Esophagus mucosa (tissue), 1 donor: ENCODE data around the gene CTNNB1. TPM values are rescaled to one million over a fixed set of nuclear protein-coding genes. Genes with fewer than 3 reads are reported as not detected.

Experiments used
- ATAC-seq: fragments of 200-7000 bp; cut with Tn5 transposase; one replicate; pipeline ENCODE4 v1.9.1; 2020
- total RNA-seq: library from RNA; stranded (reverse); gene quantifications from one replicate; pipeline ENCODE4 v1.2.4, GENCODE V29; 2023
- donor health status: DM: yes; HTN: yes; CAD: no.

CTNNB1 gene
- total RNA-seq, 1 donor from 2014 or later = 202 TPM

DNA sequence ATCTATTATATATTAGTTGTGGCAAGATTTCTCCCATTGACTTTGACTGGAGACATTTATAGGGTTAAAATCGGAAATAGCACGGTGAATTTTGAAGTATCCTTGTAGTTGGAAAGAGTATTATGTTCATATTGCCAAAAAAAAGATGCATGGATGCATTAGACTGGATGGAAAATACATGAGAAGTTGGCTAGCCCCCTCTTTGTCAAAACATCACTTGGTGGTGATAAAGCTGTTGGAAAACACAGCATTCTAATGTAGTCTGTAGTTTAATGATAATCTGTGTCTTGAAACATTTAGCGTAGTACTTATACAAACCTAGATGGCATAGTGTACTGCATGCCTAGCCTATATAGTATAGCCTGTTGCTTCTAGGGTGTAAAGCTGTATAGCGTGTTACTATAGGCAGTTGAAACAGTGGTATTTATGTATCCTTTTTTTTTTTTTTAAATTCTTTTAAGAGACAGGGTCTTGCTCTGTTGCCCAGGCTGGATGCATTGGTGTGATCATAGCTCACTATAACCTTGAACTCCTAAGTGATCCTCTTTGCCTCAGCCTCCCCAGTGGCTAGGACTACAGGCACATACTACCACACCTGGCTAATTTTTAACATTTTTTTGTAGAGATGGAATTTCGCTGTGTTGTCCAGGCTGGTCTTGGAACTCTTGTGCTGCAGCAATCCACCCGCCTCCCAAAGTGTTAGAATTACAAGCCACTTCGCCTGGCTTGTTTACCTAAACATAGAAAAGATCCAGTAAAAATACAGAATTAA is 21.8 kb downstream of the CTNNB1 start:
- ATAC-seq = no peak

DNA sequence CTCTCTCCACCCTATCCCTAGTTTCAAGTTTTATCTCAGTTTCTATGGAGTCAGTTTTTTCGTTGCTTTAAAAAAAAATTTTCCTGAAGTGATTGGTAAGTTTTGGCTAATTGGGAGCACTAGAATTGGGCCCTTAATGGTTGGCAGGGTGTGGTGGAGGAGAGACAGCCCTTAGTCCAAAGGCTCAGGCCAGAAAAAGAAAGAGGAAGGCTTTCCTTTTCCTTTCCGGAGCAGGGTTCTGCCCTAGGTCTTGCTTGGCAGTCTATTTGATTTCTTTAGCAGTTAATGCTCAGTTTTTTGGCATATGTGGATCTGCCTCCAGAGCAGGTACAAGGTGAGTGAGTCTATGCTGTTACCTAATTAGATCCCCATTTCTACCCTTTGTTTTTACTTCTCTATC is 22.7 kb downstream of the CTNNB1 start:
- ATAC-seq = no peak

DNA sequence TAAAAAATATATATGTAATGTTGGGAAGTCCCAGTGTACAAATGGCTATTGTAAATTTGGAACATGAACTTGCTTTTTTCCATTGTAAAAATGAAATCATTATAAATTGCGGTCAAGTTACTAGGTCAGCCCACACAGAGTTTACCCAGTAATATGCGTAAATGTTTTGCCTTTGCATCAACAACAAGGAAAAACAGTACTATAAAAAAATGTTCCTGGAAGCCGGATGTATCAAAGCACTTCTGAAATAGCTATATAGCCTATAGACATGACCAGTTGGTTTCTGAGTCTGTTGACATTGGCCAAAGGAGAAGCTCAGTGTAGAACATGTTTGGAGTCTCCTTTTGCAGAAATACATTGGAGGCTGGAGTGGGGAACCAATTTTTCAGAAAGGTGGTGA is 23.2 kb downstream of the CTNNB1 start:
- ATAC-seq = no peak

DNA sequence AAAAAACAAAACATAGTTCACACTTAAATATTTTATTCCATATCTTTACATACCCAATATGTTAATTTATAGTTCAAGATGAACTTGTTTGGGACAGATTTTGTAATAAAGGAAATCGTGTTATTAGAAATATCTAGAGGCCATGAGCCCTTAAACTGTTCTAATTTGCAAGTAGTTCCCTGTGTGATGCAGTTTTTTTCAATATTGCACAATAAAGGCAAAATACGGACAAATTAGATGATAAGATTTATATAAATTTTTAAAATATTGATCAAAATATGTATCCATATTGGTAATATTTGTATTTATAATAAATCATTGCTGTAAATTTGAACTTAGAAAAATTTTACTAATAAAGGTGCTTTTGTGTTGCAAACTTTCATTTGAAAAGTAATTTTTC is 23.8 kb downstream of the CTNNB1 start:
- ATAC-seq = no peak

DNA sequence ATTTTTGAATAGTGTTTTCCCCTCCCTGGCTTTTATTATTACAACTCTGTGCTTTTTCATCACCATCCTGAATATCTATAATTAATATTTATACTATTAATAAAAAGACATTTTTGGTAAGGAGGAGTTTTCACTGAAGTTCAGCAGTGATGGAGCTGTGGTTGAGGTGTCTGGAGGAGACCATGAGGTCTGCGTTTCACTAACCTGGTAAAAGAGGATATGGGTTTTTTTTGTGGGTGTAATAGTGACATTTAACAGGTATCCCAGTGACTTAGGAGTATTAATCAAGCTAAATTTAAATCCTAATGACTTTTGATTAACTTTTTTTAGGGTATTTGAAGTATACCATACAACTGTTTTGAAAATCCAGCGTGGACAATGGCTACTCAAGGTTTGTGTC is 24.4 kb downstream of the CTNNB1 start:
- ATAC-seq = no peak

DNA sequence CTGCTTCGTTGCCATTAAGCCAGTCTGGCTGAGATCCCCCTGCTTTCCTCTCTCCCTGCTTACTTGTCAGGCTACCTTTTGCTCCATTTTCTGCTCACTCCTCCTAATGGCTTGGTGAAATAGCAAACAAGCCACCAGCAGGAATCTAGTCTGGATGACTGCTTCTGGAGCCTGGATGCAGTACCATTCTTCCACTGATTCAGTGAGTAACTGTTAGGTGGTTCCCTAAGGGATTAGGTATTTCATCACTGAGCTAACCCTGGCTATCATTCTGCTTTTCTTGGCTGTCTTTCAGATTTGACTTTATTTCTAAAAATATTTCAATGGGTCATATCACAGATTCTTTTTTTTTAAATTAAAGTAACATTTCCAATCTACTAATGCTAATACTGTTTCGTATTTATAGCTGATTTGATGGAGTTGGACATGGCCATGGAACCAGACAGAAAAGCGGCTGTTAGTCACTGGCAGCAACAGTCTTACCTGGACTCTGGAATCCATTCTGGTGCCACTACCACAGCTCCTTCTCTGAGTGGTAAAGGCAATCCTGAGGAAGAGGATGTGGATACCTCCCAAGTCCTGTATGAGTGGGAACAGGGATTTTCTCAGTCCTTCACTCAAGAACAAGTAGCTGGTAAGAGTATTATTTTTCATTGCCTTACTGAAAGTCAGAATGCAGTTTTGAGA is 25.0 kb downstream of the CTNNB1 start:
- ATAC-seq = peak; percentile 77

DNA sequence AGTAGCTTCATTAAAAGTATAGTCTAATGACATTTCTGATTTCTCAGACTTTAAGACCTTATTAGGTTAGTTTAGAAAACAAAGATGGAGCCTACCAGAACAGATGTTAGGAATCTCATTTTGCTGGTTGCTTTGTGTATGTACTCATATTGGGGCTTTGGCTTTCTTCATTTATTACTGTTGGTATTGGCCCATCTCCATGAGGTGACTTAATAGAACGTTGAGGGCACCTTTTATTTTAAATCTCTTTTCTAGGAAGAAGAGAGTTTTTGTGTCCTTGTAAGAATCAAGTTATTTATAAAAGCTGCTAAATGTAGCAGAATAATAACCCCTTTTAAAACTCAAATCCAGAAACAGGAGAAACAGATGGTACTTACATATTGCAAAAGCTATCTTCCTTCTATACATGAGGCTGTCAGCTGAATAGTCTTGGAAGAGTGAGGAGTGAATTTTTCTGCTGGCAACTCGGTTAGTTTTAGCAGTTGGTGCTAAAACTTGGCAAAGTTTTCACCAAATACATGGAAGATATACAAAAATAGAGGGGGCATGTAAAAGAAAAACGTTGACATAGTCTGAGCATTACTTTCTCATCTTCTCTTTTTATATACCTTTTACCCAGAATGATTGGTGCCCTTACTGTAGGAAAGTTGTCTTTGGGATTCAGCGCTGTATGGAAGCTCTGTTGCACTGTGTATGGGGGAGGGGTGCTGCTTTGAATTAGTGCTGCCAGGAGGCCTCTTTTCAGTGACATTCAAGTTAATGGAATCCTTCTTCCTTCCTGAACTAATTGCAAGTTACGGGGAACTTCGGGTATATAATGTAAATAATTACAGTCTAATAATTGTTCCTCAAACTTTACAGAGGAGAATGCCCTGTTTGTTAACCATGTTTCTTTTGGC is 35.8 kb downstream of the CTNNB1 start:
- no peak for ATAC-seq

DNA sequence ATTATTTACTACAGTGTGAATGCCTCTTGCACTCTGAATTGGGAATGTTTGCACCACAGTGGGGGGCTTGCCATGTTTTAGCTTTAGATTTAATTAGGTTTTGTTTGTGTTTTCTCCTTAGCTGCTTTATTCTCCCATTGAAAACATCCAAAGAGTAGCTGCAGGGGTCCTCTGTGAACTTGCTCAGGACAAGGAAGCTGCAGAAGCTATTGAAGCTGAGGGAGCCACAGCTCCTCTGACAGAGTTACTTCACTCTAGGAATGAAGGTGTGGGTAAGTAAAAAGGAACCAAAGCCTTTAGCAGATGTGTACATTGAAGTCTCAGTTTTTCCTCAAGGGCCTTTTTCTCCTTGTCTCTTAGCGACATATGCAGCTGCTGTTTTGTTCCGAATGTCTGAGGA is 36.9 kb downstream of the CTNNB1 start:
- ATAC-seq = no peak

DNA sequence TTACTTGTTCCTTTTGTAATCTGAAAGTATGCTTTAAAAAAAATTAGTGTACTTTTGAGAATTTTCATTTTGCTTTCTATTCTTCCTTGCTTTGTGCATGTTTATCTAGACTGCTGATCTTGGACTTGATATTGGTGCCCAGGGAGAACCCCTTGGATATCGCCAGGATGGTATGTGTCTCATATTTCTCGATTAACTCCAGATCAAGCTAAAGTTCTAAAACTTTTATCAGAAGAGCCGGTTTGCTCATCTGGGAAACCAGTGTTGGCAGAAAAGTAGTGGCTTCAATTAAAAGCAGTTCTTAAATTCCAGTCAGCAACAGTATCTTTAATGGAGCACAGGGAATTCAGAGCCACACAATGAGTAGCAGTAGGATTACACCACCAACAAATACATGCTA is 38.6 kb downstream of the CTNNB1 start:
- no peak for ATAC-seq

DNA sequence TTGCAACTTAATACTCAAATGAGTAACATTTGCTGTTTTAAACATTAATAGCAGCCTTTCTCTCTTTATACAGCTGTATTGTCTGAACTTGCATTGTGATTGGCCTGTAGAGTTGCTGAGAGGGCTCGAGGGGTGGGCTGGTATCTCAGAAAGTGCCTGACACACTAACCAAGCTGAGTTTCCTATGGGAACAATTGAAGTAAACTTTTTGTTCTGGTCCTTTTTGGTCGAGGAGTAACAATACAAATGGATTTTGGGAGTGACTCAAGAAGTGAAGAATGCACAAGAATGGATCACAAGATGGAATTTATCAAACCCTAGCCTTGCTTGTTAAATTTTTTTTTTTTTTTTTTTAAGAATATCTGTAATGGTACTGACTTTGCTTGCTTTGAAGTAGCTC is 40.3 kb downstream of the CTNNB1 start:
- no peak for ATAC-seq

DNA sequence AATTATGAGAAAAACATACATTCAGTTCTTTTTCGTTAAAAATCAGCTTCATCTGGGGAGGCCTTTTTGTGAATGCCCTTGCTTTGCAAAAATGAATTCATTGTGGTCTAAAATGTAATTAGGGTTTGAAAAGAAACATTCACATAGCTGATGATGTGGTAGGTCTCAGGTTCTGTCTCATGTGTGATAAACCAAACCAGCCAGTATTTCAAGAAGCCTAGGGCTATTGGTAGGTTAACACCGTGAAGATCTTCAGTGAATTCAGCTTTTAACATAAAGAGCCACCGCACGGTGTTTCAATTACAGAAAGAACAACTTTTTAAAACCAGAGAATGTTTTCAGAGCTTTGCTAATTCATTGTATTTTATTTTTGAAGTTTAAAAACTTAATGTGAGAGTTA is 41.9 kb downstream of the CTNNB1 start:
- ATAC-seq = peak; percentile 53

DNA sequence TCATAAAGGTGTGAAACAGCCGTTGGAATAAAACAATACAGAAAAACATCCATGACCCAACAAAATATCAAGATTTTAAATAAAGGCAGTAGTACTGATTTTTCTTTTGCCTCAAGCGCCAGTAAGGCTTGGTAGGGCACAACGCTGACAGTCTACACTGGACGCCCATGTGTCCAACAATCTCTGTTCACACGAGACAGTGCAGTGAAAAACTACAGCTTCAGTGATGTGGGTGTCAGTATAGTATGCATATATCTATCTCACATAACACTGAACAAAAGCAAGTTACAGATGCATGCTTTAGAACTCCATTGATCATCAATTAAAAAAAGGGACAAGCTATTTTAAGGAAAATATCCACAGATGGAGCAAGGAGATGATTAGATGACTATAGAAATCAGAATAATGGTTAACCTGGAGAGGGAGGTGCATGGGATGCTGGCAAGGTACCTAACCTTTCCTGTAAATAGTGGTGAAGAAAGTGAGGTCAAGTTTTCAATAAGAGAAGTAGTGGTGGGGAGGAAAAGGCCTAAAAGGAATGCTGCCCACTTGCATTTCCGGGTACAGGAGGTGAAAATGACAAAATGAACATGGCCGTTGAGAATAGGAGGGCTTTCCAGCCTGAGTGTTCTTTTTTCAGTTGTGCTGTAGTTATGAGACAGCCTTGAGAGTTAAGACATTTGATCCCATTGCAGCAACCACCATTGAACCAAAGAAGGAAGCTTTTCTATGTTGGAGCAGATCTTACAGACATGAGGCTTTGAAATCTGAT is 42.7 kb downstream of the CTNNB1 start:
- no peak for ATAC-seq

DNA sequence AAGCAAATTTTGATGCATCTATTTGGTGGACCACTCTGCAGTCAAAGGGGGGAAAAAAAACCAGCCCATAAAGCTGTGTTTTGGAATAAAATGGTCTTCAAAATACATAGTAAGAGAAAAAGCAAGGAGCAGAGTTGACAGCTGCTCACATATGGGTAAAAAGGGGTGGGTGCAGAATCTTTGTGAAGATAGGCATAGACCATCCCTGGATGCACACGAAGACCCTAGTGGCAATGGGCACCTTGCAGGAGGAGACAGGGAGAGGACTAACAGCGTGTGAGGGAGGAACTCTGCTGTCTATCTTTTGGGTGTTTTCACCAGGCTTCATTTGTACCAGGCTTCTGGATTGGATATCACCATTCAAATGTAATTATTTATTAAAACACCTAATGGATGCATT is 43.9 kb downstream of the CTNNB1 start:
- no peak for ATAC-seq

DNA sequence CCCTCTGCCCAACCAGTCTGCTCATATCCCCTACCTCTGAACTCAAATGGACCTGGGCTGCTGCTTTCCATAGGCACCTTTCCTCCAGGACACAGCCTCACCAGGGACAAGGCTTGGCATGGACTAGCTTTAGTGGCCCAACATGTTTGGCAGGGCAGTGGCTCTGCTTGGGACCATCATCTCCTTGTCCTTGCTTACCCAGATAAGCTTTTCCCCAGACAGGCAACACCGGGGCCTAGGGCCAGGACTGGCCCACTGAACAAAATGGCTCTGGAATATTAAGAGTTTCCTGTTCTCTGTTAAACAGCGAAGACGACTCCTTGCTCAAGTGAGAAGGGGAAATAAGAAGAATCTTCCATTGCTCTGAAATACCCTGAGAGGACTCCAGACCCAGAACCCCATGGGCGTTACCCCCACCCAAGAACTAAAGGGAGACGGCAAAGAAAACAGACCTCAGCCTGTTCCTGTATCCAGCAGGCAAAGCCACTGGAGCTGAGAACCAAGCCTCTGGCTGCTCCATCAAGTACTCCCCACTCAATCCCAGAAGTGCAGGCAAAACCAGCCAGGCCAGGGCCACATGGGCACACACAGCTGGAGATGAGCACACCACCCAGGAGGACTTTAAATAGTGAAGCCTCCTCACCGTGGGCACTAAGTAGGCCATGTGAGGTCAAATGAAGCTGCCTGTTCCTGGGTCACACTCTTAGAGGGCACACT is 45.5 kb downstream of the CTNNB1 start:
- no peak for ATAC-seq

DNA sequence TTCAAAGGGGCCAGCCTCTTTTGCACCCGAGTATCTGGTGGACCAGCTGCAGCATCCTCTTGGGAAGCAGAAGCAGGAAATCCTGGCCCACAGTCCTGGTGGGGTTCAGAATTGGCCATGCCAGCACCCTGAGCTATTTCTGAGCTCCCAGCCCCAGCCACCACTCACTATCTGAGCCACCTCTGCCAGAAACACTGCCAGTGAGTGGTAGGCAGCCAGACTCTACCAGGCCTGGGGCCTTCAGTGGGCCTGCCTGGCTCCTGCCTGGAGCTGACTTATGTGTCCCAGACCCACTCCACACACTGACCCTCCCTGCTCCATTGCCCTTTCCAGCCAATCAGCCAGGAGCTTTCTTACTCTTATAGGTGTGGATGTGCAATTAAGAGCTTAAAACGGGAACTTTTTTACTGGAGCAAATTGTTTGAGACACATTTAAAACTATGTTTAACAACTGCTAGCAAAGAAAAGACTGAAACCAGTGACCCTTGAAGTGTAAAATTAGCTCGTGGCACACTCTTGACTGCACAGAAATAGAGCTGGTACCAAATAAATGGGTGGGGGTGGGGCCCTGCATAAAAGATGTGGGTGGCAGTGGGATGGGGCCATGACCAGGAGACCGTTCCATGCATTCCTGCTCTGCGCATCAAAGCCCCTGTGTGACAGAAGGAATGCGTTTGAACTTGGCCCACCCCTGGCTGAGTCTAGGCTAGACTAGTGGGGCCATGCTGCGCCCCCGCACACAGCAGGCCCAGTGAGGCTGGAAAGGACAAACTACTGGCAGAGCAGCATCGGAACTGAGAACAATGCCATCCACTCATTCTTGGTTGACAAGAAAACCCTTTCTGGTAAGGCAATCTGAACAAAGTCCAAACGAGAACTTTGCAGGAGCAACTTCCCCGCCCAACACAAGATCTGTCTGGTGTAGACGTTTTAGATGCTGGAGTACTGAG is 48.0 kb downstream of the CTNNB1 start:
- ATAC-seq = no peak

DNA sequence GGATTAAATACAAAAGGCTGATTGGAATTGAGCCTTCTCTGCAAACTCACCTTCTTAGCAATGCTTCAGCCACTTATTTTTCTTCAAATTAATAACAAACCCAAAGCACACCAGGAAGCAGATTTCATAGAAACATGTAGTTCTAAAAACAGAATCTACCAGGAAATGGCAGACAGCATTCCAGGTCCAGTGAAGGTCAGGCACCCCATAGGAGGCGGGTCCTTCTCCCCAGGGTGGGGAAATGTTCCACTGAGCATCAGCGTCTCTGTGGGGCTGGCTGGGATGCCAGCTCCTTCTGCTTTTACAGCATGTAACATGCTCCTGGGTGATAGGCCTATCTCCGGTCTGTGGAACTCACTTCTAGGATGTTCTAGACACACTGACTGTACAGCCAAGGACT is 49.2 kb downstream of the CTNNB1 start:
- no peak for ATAC-seq

DNA sequence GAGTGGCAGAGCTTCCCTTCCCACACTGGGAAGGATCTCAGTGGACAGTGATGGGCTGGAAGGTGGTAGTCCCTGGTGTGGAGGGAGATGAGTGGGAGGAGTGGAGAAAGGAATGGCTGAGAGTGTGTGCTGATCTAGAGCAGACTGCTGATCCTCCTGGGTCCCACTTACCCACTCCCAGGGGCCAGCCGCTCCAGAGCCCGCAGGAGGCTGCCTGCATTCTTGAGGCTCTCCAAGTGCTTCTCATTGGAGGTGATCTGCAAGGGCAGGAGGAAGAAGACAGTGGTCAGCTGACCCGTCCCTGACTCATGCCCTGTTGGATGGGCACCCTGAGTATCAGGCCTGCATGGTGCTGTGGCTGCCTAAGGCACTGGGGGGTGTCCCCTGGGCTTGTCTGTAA is 50.0 kb downstream of the CTNNB1 start:
- ATAC-seq = no peak

DNA sequence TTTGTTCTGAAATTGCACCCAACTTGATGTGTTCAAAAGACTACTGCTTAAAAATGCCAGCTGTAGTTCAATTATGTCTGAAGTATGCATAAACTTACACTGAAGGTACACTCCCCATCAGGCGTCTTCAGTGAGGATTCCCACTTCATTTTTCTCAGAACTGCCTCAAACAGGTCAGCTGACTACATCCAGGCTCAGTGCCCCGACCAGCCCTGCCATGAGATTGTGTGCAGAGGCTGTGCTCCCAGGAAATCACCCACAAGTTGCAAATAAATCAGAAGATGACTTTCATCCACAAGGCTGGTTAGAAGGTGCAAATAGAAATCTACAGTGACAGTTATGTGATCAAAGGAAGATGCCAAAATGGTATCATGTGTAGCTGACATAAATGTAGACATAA is 51.5 kb downstream of the CTNNB1 start:
- ATAC-seq = no peak

DNA sequence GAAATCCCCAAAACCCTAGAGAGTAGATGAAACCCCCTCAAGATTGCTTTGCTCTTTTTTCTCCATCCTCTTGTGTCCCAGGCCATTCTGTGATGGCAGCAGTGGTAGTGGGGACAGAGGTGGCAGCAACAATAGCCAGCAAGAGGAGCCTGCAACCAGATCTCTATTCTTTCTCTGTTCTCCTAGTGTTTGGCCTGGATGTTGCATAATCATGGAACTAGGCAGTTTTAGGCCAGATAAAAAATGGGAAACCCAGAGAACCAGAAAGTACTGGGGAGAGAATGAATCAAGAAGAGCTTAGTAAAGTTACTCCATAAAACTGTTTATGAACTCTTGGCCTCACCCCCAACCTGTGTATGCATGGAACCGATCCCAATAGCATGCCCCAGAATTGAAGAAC is 52.3 kb downstream of the CTNNB1 start:
- no peak for ATAC-seq

DNA sequence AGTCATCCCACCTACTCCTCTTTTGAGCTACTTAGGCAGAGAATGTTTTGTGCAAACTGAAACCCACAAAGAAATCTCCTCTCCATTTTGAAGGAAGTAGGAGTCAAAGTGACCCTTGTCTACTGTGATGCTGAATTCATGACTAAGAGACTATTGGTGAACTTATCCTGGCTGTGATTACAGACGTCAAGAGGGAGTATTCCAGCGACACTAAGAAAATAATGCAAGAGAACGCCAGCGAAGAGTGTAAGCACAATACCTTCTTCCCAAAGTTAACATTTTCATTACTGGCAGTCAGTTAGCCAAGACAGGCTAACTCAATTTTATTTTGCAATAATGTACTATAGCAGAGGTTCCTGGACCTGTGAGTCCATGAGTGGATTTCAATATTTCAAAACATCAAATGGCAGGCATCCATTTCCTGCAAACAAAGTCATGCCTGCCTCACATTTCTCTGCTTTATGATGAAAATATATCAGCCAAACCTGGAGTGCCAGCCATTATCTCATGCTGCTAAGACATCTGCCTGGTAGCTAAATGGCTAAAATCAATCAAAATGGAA is 59.0 kb downstream of the CTNNB1 start:
- no peak for ATAC-seq
